NCI-H526 treated with DMSO at 0.1 percent for 48 hours (cell line): ENCODE data around the gene PTPRM.

Source experiments
- DNase-seq: peaks from one replicate; lab custom pipeline; 2025; lab: John Stamatoyannopoulos, UW

PTPRM gene

DNA sequence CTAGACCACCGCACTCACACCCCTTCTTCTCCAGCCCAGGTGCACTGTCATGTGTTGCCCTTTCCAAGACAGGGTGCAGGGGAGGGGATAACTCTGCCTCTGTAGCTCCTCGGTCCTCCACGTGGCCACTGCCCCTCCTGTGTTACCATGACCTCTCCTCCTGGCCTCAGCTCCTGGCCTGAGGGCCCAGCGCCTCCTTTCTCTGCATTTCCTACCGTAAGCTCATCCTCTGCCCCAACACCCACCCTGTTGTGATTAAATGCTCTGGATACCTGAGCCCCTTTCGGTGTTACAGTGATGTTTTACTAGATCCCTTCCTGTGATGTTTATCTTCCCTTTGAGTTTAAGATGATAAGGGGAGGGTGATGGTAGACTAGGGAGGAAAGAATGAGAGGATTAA is 242.3 kb downstream of the PTPRM start:
- DNase-seq: no peak

DNA sequence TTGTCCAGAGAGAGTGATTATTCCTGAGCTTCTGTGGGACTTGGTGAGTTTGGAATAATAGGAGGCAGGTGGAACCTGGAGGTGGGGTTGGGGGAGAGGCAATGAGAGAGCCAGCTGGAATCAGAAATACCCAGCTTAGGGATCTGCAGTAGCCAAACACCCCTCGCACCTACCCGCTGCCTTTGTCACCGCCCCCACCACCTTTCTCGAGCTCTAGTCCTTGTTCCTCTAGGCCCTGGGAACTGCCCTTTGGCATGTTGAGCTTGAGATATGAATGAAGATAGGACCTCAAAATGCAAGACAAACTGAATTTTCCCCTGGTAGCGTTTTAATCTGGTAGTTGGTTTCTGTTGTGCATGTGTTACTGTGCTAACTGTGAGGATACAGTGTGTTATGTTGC is 242.9 kb downstream of the PTPRM start:
- DNase-seq: no peak

- DNase-seq: no peak
Measured at GRCh38 chr18:7812431-7813063, 245.4 kb downstream of the PTPRM start.

- no peak for DNase-seq
Measured at GRCh38 chr18:7813131-7813530, 246.0 kb downstream of the PTPRM start.

DNA sequence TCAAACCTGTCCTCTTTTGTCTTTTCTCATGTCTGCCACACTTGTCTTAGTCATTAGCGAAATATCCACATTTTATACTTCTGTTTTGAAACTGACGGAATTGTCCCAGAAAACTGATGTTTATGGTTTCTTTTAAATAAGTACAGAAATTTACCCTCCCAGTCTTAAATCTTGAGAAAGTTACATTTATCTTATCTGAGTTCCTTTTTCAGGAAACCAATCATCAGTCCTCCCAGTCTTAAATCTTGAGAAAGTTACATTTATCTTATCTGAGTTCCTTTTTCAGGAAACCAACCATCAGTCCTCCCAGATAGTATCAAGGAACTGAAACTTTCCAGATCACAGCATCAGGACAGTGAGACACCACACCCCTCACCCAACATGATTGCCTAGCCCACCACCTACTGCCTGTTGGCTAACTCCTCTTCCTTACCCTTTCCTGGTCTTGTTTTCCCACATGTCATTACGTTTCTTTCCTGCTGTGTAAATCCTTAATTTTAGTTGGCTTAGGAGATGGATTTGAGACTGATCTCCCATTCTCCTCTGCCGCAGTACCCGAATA is 247.7 kb downstream of the PTPRM start:
- DNase-seq: no peak

DNA sequence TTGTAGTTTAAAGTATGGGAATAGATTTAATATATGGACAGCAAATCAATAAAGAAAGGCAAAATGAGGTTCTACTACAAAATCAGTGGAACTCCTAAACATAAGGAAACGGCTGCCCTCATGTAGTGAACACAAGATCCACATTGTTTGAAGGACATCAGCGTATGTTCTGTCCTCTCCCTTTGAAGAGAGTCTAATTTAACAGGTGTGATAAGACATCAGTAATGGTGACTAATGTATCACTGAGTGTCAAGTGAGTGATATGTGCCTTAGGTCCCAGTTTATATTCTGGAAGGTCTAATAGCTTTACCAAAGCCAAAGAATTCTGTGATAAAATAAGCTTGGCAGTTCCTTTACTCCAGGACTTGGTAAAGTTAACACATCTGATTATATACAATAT is 248.7 kb downstream of the PTPRM start:
- no peak for DNase-seq

- no peak for DNase-seq
Measured at GRCh38 chr18:7817575-7818230, 250.6 kb downstream of the PTPRM start.

- no peak for DNase-seq
Measured at GRCh38 chr18:7821784-7822183, 254.7 kb downstream of the PTPRM start.

GRCh38 chr18:7822435-7823331 is 255.6 kb downstream of the PTPRM start:
- no peak for DNase-seq

DNA sequence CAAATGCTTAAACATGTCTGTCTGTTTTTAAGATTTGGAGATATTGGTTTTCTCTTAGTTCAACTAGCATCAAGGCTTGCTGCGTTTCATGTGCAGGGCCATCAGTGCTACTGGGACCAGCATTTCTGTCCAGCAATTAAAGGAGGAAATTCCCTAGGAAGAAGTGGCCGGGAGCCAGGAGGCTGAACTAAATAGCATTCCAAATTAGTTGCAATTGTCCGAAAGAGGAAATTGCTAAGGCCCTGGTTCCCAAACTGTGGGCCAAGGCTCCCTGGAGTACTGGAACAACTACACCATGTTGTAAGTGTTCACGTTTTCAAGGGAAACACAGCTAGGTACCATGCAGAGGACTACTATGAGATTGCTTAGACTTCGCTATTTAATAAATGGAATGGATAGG is 257.9 kb downstream of the PTPRM start:
- DNase-seq: no peak

DNA sequence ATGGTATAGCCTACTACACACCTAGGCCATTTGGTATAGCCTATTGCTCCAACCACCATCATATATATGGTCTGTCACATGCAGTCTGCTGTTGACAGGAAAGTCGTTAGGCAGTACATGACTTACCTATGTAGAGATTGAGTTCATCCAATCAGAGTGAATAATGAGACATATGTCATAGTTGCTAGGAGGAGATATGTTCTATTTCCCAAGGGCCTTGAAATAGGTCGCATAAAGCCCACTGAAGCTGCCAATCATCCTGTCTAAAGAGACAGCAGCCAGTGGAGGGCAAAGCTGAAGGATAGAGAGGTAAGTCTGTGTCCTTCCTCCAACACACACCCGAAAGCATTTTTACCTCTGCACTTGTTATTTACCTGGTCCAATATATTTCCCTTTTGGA is 263.4 kb downstream of the PTPRM start:
- peak; percentile 6 for DNase-seq

GRCh38 chr18:7839548-7839947 is 272.4 kb downstream of the PTPRM start:
- no peak for DNase-seq

GRCh38 chr18:7840411-7840810 is 273.3 kb downstream of the PTPRM start:
- DNase-seq: no peak

DNA sequence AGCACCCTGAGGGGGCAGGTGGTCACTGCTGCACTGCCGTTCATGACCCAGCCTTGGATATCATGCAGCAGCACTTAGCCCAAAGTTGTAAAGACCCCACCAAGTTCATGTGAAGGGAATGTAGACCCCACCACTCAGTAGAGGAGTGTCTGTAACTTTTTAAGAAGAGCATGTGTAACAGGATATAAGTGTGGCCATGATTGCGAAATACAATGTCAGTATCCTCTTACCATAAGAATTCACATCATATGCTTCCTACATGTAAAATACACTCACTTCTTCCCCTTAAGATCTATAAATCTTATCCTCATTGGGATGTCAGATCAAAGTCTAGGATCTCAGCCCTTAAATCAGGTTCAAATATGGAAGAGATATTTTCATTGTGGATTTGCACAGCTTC is 276.9 kb downstream of the PTPRM start:
- no peak for DNase-seq

GRCh38 chr18:7844418-7844817 is 277.3 kb downstream of the PTPRM start:
- no peak for DNase-seq

- peak; percentile 34 for DNase-seq
Measured at GRCh38 chr18:7846335-7846734, 279.2 kb downstream of the PTPRM start.

- no peak for DNase-seq
Measured at GRCh38 chr18:7847357-7848053, 280.4 kb downstream of the PTPRM start.

- DNase-seq: no peak
Measured at GRCh38 chr18:7848054-7848412, 280.9 kb downstream of the PTPRM start.

GRCh38 chr18:7850446-7850845 is 283.3 kb downstream of the PTPRM start:
- no peak for DNase-seq

GRCh38 chr18:7855028-7855427 is 287.9 kb downstream of the PTPRM start:
- no peak for DNase-seq

GRCh38 chr18:7855671-7856070 is 288.6 kb downstream of the PTPRM start:
- no peak for DNase-seq

DNA sequence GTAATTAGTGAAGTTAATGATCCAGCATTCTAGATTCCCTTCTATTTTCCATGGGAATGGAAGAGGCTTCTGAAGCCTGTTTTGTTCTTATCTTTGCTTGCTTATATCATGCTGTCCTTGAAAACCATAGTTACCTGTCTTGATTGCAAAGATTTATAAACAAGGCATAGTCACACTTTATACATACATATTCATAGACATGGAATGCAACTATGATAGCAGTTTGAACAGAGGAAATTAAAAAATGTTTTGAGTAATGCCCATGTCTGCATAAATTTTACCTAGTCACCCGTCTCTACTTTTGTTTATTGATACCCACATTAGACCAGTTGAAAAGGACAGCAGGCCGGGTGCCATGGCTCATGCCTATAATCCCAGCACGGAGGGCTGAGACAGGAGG is 289.0 kb downstream of the PTPRM start:
- no peak for DNase-seq
